ENCODE measurements around the gene SELENOS.

Gene SELENOS

DNA sequence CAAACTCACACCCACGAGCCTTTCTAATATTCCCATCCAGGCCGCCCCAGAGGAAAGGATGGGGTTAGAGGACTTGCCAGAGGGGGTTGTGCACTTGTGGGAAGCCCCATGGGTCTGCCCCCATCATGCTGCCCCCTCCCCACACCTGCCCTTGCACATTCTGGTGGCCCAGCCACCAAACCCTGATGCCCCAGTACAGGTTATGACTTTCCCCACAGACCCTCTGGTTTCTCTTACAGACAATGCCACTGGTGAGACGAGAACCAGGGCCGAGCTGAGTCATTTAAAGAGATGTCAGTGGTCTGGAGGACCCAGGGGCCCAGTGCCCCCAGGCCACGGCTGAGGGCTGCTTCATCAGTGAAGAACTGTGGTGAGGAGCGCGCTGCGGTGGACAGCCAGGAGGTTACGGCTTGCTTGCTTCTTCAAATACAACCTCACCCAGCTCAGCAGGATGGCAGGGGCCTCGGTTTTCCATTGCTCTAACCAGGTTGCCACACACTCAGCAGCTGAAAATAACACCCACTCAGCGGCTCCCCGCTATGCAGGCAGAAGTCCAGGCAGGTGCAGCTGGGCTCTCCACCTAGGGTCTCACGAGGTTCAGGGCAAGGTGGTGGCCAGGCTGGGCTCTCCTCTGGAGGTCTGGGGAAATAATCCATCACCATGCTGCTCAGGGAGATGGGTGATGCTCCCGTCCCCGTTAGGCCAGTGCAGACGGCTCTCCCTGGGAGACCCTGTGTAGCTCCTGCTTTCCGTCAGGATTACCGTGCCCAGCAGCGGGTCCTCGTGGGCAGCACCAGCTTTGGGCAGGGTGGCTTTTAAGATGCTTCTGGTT is 31.5 kb upstream of the SELENOS start:
- Histone ChIP-seq H3K9ac (ENCODE audit: low read length in 2 of 2) (no peak overlapping the region), H3K4me3 (ENCODE audit: low read length in 2 of 2) (no peak overlapping the region), H3K36me3 (ENCODE audit: control insufficient read depth in 2 of 2, insufficient read depth in 2 of 2, low read length in 2 of 2) (no peaks in the 10 kb centered on the region), H3K27ac (ENCODE audit: low read length) (no peak overlapping the region), H3K4me1 (ENCODE audit: control insufficient read depth, insufficient read depth, low read length) (no peaks in the 10 kb centered on the region), H3K27me3 (ENCODE audit: control insufficient read depth in 1 of 2, insufficient read depth in 2 of 2, low read length in 2 of 2) (no peaks in the 10 kb centered on the region), H3K9me3 (ENCODE audit: control insufficient read depth in 2 of 2, low read length in 2 of 2) (no peaks in the 10 kb centered on the region)

DNA sequence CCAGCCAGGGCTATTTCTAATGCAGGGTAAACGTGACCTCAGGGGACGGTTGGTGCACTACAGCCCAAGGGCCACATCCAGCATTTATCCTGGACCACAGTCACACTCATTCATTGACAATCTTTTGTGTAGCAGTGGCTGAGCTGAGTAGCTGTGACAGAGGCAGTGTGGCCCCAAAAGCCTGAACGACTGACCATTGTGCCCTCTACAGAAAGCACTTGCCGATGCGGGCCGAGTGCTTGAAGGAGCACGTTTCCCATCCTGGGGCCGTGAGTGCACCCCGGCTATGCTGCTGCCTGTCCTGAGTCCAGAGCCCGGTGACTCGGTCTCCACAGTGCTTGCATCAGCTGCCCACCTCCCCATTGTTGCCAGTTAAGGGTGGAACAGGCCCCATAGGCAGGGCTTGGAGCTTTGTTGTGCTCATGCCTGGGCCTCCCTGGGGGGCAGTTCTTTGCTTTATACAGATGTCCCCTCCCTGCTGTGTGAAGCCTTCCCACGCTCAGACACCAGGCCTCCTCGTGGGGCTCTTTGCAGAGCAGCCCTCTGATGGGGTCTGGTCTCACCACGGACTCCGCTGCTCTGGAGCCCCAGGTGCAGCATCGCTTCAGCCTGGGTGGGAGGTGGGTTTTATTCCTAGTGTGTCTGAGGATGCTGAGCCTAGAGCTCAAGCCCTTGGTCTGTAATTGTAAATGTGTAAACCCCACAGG is 30.8 kb upstream of the SELENOS start:
- Histone ChIP-seq H3K4me1 (ENCODE audit: control insufficient read depth, insufficient read depth, low read length) (no peaks in the 10 kb centered on the region), H3K4me3 (ENCODE audit: low read length in 2 of 2) (no peak overlapping the region), H3K27me3 (ENCODE audit: control insufficient read depth in 1 of 2, insufficient read depth in 2 of 2, low read length in 2 of 2) (no peaks in the 10 kb centered on the region), H3K9ac (ENCODE audit: low read length in 2 of 2) (no peak overlapping the region), H3K36me3 (ENCODE audit: control insufficient read depth in 2 of 2, insufficient read depth in 2 of 2, low read length in 2 of 2) (no peaks in the 10 kb centered on the region), H3K27ac (ENCODE audit: low read length) (no peak overlapping the region), H3K9me3 (ENCODE audit: control insufficient read depth in 2 of 2, low read length in 2 of 2) (no peaks in the 10 kb centered on the region)

DNA sequence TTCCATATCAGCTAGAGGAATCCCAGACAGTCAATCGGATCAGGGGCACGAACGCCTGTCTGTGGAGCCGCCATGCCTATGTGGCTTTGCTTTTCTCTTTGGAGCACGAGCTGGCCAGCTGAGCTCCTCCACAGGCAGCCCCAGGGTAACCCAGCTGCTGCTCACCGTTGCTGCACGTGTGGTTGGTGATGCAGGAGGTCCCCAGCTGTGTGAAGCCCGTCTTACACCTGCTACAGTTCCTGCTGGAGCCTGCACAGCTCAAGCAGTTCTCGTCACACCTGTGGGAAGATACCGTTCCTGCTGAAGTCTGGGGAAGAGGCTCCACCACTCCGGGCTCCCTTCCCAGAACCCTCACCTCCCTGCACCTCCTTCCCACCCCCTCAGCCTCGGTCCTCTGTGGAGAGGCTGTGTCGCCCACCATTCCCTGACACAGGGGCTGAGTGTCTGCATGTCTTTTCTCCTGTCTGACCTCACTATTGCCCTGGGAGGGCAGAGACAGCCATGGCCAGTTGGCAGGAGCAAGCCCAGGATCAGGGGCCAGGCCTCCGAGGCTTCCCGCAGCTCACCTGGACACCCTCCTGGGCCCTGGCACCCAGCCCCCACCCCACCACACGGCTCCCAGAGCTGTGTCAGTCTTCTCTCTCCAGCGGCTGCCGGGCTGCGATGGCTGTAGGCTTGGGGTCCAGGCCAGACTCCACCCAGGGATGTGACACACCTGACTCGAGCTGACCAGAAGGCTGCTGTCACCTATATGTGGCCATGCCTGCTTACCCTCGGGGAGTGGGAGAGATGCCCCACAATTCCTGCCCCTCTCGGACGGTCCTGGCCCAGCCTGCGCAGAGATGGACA is 30.0 kb upstream of the SELENOS start:
- Histone ChIP-seq H3K4me3 (ENCODE audit: low read length in 2 of 2) (no peak overlapping the region), H3K36me3 (ENCODE audit: control insufficient read depth in 2 of 2, insufficient read depth in 2 of 2, low read length in 2 of 2) (no peaks in the 10 kb centered on the region), H3K27me3 (ENCODE audit: control insufficient read depth in 1 of 2, insufficient read depth in 2 of 2, low read length in 2 of 2) (no peaks in the 10 kb centered on the region), H3K4me1 (ENCODE audit: control insufficient read depth, insufficient read depth, low read length) (no peaks in the 10 kb centered on the region), H3K9ac (ENCODE audit: low read length in 2 of 2) (no peak overlapping the region), H3K27ac (ENCODE audit: low read length) (no peak overlapping the region), H3K9me3 (ENCODE audit: control insufficient read depth in 2 of 2, low read length in 2 of 2) (no peaks in the 10 kb centered on the region)

DNA sequence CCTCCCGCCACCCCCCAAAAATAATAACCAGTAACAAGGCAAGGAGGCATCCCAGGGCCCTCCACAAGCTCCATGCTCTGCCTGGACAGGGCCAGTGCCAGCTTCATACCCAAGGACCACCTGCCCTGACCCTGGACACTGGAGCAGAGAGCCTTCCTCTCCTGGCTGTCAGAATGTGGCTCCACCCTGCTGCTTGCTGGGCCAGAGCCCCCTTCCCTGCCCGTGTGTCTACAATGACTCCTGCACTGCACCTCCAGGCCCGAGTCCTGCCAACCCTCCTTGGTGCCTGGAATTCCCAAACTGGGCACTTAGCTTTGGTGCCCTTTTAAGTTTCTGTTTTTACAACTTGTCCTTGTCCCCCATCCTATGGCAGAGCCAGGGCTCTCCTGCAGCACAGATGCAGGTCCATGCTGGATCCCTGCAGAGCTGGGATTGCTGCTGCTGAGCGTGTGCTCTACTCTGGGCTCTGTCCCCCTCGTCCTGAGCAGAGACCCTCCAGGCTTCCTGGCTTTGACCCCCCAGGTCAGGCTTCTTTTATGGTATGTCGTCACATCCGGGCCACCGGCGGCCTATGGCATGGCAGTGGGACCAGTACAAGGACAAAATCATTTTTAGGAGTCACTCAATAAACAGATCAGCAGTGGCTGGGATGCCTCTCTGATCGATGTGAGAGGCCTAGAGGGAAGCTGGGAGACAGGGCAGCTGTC is 29.2 kb upstream of the SELENOS start:
- H3K27ac ChIP-seq (ENCODE audit: low read length): no peak overlapping the region
- H3K27me3 ChIP-seq (ENCODE audit: control insufficient read depth in 1 of 2, insufficient read depth in 2 of 2, low read length in 2 of 2): no peaks in the 10 kb centered on the region
- H3K4me3 ChIP-seq (ENCODE audit: low read length in 2 of 2): no peak overlapping the region
- no peaks in the 10 kb centered on the region for H3K4me1 ChIP-seq (ENCODE audit: control insufficient read depth, insufficient read depth, low read length)
- no peak overlapping the region for H3K9ac ChIP-seq (ENCODE audit: low read length in 2 of 2)
- H3K36me3 ChIP-seq (ENCODE audit: control insufficient read depth in 2 of 2, insufficient read depth in 2 of 2, low read length in 2 of 2): no peaks in the 10 kb centered on the region
- no peaks in the 10 kb centered on the region for H3K9me3 ChIP-seq (ENCODE audit: control insufficient read depth in 2 of 2, low read length in 2 of 2)

DNA sequence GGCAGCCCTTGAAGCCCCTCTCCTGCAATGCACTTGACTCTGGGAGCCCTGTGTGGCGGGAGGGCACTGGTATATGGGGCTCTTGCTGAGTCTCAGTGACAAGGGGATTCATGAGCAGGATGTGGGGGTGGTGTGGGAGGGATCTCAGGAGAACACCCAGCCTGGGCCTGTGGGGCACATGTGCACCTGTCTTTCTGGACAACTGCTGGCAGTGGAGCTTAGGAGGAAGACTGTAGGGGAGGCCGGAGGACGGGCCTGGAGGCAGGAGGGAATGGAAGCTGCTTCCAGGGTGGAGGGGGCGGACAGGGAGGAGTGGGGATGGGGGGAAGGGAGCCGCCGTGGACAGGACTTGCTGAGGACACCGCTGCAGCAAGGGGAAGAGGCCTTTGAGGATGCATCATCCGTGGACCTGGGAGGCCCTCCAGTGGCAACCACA is 28.6 kb upstream of the SELENOS start:
- Histone ChIP-seq H3K36me3 (ENCODE audit: control insufficient read depth in 2 of 2, insufficient read depth in 2 of 2, low read length in 2 of 2) (no peaks in the 10 kb centered on the region), H3K4me1 (ENCODE audit: control insufficient read depth, insufficient read depth, low read length) (no peaks in the 10 kb centered on the region), H3K4me3 (ENCODE audit: low read length in 2 of 2) (no peak overlapping the region), H3K9ac (ENCODE audit: low read length in 2 of 2) (no peak overlapping the region), H3K27ac (ENCODE audit: low read length) (no peak overlapping the region), H3K27me3 (ENCODE audit: control insufficient read depth in 1 of 2, insufficient read depth in 2 of 2, low read length in 2 of 2) (no peaks in the 10 kb centered on the region), H3K9me3 (ENCODE audit: control insufficient read depth in 2 of 2, low read length in 2 of 2) (no peaks in the 10 kb centered on the region)

DNA sequence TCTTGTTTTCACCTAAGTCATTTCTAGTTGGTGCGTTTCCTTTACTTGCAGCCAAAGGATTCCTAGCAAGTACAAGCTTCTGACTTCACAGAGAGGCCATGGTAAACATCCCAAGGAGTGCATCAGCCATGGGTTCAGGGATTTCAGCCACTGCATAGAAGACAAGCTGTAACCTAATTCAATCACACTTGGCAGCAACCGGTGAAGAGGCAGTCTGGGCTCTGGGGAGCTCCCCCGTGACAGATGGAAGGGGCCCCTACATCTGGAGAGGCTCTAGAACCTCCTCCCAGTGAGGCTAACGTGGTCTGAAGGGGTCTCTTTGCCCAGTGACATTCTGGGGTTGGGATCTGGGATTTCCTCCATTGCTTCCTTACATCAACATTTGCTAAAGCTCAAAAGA is 26.1 kb upstream of the SELENOS start:
- no peak overlapping the region for H3K27ac ChIP-seq (ENCODE audit: low read length)
- no peaks in the 10 kb centered on the region for H3K36me3 ChIP-seq (ENCODE audit: control insufficient read depth in 2 of 2, insufficient read depth in 2 of 2, low read length in 2 of 2)
- no peaks in the 10 kb centered on the region for H3K4me1 ChIP-seq (ENCODE audit: control insufficient read depth, insufficient read depth, low read length)
- H3K9ac ChIP-seq (ENCODE audit: low read length in 2 of 2): no peak overlapping the region
- no peaks in the 10 kb centered on the region for H3K27me3 ChIP-seq (ENCODE audit: control insufficient read depth in 1 of 2, insufficient read depth in 2 of 2, low read length in 2 of 2)
- no peak overlapping the region for H3K4me3 ChIP-seq (ENCODE audit: low read length in 2 of 2)
- no peaks in the 10 kb centered on the region for H3K9me3 ChIP-seq (ENCODE audit: control insufficient read depth in 2 of 2, low read length in 2 of 2)

DNA sequence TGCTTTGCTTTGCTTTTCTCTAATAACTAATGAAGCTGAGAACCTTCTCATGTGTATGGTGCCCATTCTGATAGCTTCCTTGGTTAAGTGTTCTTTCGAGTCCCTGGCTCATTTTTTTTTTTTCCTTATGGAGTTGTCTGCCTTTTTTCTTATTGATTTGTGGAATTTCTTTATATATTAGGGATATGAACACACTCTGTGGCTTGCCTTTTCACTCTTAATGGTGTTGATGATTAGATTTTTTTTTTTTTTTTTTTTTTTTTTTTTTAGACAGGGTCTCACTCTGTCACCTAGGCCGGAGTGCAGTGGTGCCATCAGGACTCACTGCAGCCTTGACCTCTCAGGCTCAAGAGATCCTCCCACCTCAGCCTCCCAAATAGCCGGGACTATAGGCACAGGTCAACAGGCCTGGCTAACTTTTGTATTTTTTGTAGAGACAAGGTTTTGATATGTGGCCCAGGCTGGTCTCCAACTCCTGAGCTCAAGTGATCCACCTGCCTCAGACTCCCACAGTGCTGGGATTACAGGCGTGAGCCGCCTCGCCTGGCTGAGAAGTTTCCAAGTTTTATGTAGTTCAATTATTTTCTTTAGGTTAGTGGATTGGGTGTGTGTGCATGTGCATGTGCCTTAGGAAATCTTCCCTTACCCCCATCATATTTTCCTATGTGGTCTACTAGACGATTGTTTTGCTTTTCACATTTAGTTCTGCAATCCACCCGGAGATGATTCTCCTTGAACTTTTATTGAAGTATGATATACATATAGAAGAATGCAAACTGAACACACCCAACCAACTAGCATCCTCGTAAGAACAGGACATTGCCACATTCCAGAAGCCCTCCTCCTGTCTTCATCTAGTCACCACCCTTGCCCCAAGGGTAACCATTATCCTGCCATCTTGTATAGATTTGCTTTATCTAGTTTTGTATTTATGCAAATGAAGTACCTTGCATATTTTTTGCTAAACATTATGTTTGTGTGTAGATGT is 19.4 kb upstream of the SELENOS start:
- Histone ChIP-seq H3K4me1 (ENCODE audit: control insufficient read depth, insufficient read depth, low read length) (peaks cover 19% of the 10 kb centered on the region), H3K9ac (ENCODE audit: low read length in 2 of 2) (peak overlapping the region in 1 of 2 donors; percentile 77), H3K9me3 (ENCODE audit: control insufficient read depth in 2 of 2, low read length in 2 of 2) (no peaks in the 10 kb centered on the region), H3K4me3 (ENCODE audit: low read length in 2 of 2) (peak overlapping the region; percentile 86 to 94), H3K27ac (ENCODE audit: low read length) (no peak overlapping the region), H3K36me3 (ENCODE audit: control insufficient read depth in 2 of 2, insufficient read depth in 2 of 2, low read length in 2 of 2) (no peaks in the 10 kb centered on the region), H3K27me3 (ENCODE audit: control insufficient read depth in 1 of 2, insufficient read depth in 2 of 2, low read length in 2 of 2) (no peaks in the 10 kb centered on the region)

DNA sequence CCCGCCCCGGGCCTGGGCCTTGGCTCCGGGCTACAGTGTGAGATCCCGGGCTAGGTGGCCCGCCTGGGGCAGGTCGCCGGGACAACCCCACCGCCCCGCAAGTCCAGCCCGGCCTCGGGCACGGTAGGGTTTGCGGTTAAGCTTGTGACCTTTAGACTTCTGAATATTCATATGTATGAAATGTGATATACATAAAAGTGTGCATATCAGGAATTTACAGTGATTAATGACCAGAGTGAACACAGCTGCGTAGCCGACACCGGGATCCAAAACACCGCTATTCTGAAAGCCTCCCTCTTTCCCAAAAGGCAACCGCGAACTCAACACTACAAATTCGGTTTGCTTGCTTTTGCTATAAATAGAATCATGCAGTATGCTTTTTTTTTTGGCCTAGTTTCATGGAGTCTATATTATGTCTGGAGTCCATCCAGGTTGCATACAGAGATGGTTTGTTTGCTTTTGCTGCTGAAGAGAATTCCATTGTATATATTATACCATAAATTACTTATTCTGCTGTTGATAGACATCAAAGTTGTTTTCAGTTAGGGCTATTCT is 18.4 kb upstream of the SELENOS start:
- peak overlapping the region; percentile 77 to 88 for H3K9ac ChIP-seq (ENCODE audit: low read length in 2 of 2)
- H3K4me3 ChIP-seq (ENCODE audit: low read length in 2 of 2): peak overlapping the region; percentile 86 to 94
- peaks cover 19% of the 10 kb centered on the region for H3K4me1 ChIP-seq (ENCODE audit: control insufficient read depth, insufficient read depth, low read length)
- H3K36me3 ChIP-seq (ENCODE audit: control insufficient read depth in 2 of 2, insufficient read depth in 2 of 2, low read length in 2 of 2): no peaks in the 10 kb centered on the region
- no peaks in the 10 kb centered on the region for H3K27me3 ChIP-seq (ENCODE audit: control insufficient read depth in 1 of 2, insufficient read depth in 2 of 2, low read length in 2 of 2)
- H3K9me3 ChIP-seq (ENCODE audit: control insufficient read depth in 2 of 2, low read length in 2 of 2): no peaks in the 10 kb centered on the region
- peak overlapping the region; percentile 86 for H3K27ac ChIP-seq (ENCODE audit: low read length)

DNA sequence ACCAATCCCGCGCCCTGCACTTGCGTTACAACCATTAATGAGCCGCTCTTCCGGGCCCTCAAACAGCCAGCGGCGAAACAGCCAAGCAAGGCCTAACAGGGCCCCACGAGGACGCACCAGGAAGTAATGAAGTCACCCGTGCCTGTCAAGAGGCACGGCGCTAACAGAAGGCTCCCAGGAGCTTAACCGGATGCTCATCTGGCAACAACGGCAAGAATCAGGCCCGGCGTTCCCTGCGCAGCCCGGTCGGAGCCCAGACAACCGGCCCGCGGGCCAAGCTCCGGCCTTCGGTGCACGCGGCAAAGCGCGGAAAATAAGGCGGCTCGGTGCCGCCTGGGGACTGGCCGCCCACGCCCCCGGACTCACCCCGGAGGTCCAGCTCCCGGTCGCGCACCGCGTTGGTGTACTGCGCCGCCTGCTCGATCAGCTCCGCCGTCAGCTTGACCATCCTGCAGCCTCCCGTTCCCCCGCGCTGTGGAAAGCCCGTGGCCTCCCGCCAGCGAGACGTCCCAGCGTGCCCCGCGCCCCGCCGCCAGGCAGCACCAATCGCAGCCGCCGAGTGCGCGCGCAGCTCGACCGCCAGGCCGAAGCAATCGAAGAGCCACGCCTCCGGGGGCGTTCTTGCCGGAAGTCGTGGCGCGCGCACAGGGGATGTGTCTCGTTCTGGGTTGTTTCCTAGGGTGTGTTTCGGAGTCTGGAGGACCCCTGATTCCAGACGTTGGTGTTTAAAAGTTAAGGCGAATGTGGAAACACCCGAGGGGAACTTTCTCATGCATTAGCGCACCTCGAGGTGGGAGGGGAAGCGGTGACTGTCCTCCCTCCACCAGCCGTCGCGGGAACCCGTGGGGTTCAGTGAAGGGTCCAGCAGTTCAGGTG is 17.7 kb upstream of the SELENOS start, which contains the start of gene SNRPA1:
Gene SNRPA1, minus strand, starts transcription at position 518 of the 876 bp plus-strand sequence. Its CDS starts 70 bp downstream, at position 448.
- Histone ChIP-seq H3K4me3 (ENCODE audit: low read length in 2 of 2) (peak within 1 kb of the TSS; percentile 86 to 94), H3K36me3 (ENCODE audit: control insufficient read depth in 2 of 2, insufficient read depth in 2 of 2, low read length in 2 of 2) (peaks cover 0 to 4% of the 10 kb centered on the region in 2 donors), H3K9me3 (ENCODE audit: control insufficient read depth in 2 of 2, low read length in 2 of 2) (no peaks in the 10 kb centered on the region), H3K4me1 (ENCODE audit: control insufficient read depth, insufficient read depth, low read length) (peaks cover 19% of the 10 kb centered on the region), H3K27me3 (ENCODE audit: control insufficient read depth in 1 of 2, insufficient read depth in 2 of 2, low read length in 2 of 2) (no peaks in the 10 kb centered on the region), H3K9ac (ENCODE audit: low read length in 2 of 2) (peak within 1 kb of the TSS; percentile 91 to 92), H3K27ac (ENCODE audit: low read length) (peak within 1 kb of the TSS; percentile 86)
